Left cardiac atrium (tissue), 4 donors: ENCODE results near the gene MON1B. TPM values are rescaled to one million over a fixed set of nuclear protein-coding genes. Genes with fewer than 3 reads are reported as not detected.
"Not testable (repeated sequence)": the region's sequence is repeated elsewhere in the genome, so short reads cannot be mapped to it uniquely, and the experiment has no call there.

Source experiments
- ATAC-seq, 2 donors: fragments of 200-7000 bp; cut with Tn5 transposase; one replicate each; pipeline ENCODE4 v1.9.1; 2020; ENCODE audit warnings: mild to moderate bottlenecking in 2 of 2, moderate library complexity in 2 of 2
- DNase-seq: peaks from one replicate; pipeline ENCODE4 v3.0.0-alpha.2; 2020
- intact Hi-C, 2 donors: fragments of 100-400 bp; cut with DNase I; formaldehyde crosslinking; loops; one replicate each; pipeline versions ENCODE4 v1.14.1 to v1.15.1; 2022 to 2023
- long read RNA-seq: library from polyadenylated mRNA; unstranded; transcript quantifications from one replicate; pipeline ENCODE4 v2.0.0, GENCODE V29; 2021
- total RNA-seq, 2 donors: library from RNA; stranded (reverse); fragmentation: NEBNext Ultra II Directional; extraction: Animal tissue kit (Norgen Biotek cat#: 25700); gene quantifications; one replicate each; pipeline ENCODE4 v1.2.1, GENCODE V29; 2021
- donor health status: DM: no; HTN: yes; CAD: no.
- donor health status: DM: no; HTN: yes; CAD: no; lungs with severe emphysema.
- donor health status: DM: yes; HTN: yes; CAD: no.
- donor health status: Dilated cardiomyopathy.

Gene MON1B
- 10 to 100 TPM; 21.2 to 25.5 TPM for total RNA-seq
- long read RNA-seq, full-length matches to known transcripts: 17 of 24 reads
- long read RNA-seq, partial matches to known transcripts: 6 of 24 reads
- long read RNA-seq, other reads (novel, unspliced or antisense): 1 of 24 reads

GRCh38 chr16:77190478-77191258 lies at the start of gene MON1B:
TSS of gene MON1B (plus strand) at chr16:77191190. CDS start at chr16:77191486, 296 bp downstream.
- ATAC-seq (peak; percentile 99), DNase-seq (peak; percentile 98)
- intact Hi-C loops: no loop called here

DNA sequence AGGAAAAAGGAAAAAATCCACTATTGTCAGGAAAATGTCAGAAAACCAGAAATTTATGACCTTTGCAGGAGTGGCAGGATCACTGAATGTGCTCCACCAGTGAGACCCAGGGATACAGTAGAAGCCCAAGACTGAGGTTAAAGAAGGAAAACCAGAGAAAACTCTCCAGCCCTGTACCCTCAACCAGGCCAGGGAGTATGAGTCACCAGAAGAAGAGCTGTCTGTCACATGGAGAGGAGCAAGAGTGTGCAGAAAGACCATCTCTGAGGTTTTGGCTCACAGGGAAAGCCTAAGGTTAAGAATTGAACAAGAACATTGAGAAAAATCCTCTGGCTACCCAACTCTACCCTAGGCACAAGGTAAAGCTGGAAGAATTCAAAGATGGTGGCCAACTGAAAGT lies 47.6 kb upstream of the MON1B start:
- DNase-seq (no peak), ATAC-seq (no peak)
- intact Hi-C loops: no loop called here

- intact Hi-C loops: no loop called here
- DNase-seq (no peak), ATAC-seq (no peak)
Observed at GRCh38 chr16:77148121-77148520, 42.9 kb upstream of the MON1B start.

DNA sequence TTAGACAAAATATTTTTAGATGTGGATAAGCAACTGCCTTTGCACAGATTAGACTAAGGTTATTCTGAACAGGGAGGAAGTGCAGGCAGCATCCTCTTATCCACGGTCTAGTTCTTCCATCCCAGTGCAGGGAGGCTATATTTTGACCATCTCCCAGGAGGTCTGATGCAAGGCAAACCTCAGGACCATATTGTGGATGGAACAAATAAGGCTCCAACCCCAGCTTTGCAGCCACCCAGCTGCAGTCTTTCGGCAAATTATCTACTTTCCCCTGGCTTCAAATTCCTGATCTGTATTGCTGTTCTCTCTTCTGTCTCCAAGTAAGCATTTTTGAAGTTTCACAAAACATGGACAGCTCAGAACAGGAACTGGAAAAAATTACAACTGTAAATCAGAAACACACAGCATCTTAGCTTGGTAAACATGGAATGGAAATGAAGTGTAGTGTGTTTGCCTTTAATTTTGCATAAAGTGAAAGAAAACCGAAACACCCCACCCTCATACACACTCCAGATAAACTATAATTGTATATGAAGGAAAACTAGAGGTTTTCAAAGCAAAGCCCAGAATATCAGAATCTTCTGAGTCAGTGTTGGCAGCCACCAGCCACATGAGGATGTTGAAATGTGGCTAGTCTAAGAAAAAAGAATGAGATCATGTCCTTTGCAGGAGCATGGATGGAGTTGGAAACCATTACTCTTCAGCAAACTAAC lies 33.5 kb upstream of the MON1B start:
- intact Hi-C loops: no loop called here
- ATAC-seq (peak in 1 of 2 donors; percentile 81), DNase-seq (no peak)

GRCh38 chr16:77158293-77158692 lies 32.7 kb upstream of the MON1B start:
- intact Hi-C loops: no loop called here
- DNase-seq: peak; percentile 28
- peak in 1 of 2 donors; percentile 52 for ATAC-seq

- ATAC-seq (no peak), DNase-seq (no peak)
- intact Hi-C loops: loop anchor here in 1 of 2 donors (10.0 kb wide), 1 partner anchor 110 kb away; no protein-coding TSS in a partner anchor
Observed at GRCh38 chr16:77165006-77165405, 26.0 kb upstream of the MON1B start.

GRCh38 chr16:77165536-77166236 lies 25.3 kb upstream of the MON1B start:
- DNase-seq, ATAC-seq: not testable (repeated sequence)
- intact Hi-C loops: loop anchor here in 1 of 2 donors (10.0 kb wide), 1 partner anchor 111 kb away; no protein-coding TSS in a partner anchor

DNA sequence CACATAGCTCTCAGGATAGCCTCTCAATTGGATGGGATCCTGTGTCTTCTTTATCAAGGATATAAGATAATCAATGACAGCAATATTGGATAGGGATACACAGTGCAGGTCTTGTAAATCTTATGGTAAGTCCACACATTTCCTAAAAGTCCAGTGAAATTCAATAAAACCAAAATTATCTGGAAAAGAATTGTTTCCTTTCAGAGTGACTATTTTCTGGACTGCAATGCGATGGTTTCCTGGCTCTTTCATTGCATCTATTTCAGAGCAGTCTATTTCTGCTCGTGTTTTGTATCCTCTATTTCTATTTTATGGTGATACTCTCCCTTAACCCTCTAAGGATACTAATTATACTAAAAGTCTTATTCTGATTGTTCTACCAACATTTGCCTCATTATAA lies 24.3 kb upstream of the MON1B start:
- intact Hi-C loops: loop anchor here in 1 of 2 donors (10.0 kb wide), 1 partner anchor 112 kb away; no protein-coding TSS in a partner anchor
- no peak for ATAC-seq
- DNase-seq: no peak

GRCh38 chr16:77168901-77169300 lies 22.1 kb upstream of the MON1B start:
- ATAC-seq (no peak), DNase-seq (no peak)
- intact Hi-C loops: loop anchor here in 1 of 2 donors (10.0 kb wide), 1 partner anchor 114 kb away; no protein-coding TSS in a partner anchor

GRCh38 chr16:77169650-77170236 lies 21.2 kb upstream of the MON1B start:
- DNase-seq (peak; percentile 36), ATAC-seq (peak in 1 of 2 donors; percentile 69)
- intact Hi-C loops: loop anchor here (2.0 to 10.0 kb wide), 5 partner anchors 115 to 1382 kb away; no protein-coding TSS in a partner anchor

- ATAC-seq: no peak
- DNase-seq: no peak
- intact Hi-C loops: loop anchor here (2.0 to 10.0 kb wide), 4 partner anchors 506 to 1384 kb away; no protein-coding TSS in a partner anchor
Observed at GRCh38 chr16:77170805-77171204, 20.2 kb upstream of the MON1B start.

DNA sequence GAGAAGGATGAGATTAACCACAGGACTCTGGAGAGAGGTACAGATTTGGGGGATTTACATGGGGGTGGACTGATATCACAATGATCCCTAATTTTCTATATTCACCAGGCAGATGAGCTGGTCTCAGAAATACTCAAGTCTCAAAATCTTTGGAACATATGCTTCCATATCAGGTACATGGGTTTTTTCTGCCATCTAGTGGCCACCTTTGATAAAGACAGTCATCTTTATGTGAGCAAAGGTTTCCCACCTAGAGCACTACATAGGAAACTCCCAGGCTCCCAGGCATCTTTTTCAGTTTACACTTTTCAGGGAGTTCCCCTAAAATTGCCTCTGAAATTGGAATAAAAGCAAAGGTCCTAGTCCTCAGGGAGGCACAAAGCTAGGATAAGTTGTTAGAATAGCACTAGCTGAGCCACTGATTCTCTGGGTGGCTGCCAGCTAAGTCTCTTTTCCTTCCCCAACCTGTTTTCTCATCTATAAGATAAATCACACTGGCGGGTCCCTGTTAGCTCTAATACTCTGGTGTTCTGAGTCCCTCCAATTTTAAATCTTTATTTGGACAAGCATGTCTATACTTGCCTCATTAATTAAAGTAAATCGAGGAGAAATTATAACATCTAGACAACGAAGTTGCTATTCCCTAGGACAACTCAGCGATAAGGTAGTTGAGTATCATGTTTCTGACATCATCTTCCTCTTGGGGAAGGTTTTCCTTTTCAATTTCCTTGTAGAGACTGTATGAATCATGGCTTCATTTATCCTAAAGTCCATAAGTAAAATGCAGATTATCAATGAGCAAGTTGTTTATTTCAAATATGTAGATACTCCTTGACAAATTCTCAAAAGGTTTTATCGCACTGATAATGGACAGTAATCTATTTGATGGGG lies 19.0 kb upstream of the MON1B start:
- DNase-seq (no peak), ATAC-seq (peak; percentile 62 to 65)
- intact Hi-C loops: loop anchor here (2.0 to 10.0 kb wide), 4 partner anchors 507 to 1385 kb away; no protein-coding TSS in a partner anchor

DNA sequence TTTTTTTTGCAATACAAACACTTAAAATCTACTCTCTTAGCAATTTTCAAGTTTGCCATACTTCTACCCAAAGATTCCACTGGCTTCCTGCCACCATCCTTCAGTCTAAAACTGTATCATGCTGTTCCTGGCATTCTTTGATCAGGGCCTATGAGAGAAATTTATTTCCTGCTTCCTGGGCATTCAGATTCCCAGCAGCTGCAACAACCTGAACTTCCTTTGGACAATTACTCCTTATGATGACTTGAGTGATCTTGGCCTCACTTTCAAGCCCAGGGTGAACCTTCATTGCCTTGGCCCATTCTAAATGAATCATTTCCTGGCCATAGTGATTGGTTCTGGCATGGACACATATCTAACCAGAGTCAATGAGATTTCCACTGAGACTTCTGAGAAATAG lies 18.0 kb upstream of the MON1B start:
- ATAC-seq (no peak), DNase-seq (no peak)
- intact Hi-C loops: loop anchor here (5.0 to 10.0 kb wide), 2 partner anchors 508 to 1386 kb away; no protein-coding TSS in a partner anchor

- intact Hi-C loops: no loop called here
- DNase-seq: no peak
- ATAC-seq: no peak
Observed at GRCh38 chr16:77183137-77183536, 7.9 kb upstream of the MON1B start.

- intact Hi-C loops, DNase-seq, ATAC-seq: not testable (repeated sequence)
Observed at GRCh38 chr16:77186298-77186697, 4.7 kb upstream of the MON1B start.

DNA sequence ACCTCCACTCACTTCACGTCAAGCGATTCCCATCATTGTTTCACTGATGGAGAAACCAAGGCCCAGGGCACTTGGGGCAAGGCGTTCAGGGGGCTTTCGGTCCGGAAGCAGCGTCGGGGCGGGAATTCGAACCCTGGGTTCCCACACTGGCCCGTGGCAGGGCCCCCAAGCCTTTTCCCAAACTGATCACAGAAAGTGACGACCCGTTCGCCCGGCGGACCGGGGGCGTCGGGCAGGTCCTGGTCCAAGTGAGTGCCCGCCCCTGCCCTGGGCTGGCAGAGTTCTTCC lies 856 bp upstream of the MON1B start:
- ATAC-seq (no peak), DNase-seq (no peak)
- intact Hi-C loops: no loop called here

DNA sequence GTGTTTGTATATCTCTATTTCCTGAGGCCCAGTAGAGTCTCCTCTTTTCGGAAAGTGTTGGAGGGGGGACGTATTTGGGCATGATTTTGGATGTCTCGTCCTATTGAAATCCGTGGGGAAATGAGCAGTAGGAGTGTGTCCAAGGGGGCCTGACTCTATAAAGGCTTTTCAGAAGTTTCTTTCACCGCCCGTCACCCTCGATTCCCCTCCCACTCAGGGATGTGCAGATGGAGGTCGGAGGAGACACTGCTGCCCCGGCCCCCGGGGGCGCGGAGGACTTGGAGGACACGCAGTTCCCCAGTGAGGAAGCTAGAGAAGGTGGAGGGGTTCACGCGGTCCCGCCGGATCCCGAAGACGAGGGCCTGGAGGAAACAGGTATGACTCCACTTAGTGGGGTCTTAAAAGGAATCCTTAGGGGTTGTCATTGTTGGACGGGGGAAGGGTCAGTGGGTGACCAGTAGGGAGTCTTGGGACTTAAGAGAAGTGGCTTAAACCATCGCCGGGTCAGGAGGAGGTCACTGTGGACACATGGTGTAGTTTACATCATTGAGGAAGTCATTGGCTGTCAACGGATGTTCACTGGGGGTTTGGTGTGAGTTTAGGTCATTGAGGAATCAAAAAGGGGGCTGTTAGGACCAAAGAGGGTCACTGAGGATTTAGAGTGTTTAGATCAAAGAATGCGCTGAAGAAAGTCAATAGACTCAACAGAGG lies 424 bp downstream of the MON1B start:
- intact Hi-C loops: no loop called here
- peak; percentile 0 to 1 for ATAC-seq

More for the DNA sequence above, 424 bp downstream of the MON1B start:
- DNase-seq: no peak
